HG03520 (cell line): ENCODE data around the gene RBM38.

Experiments
- ATAC-seq: cut with Tn5 transposase; IDR thresholded peaks from one replicate; pipeline ENCODE4 v1.9.1; 2021; ENCODE audit warnings: mild to moderate bottlenecking, moderate library complexity; ENCODE audit not compliant: unreplicated experiment

The RBM38 gene

GRCh38 chr20:57433657-57434389 is 42.6 kb downstream of the RBM38 start:
- ATAC-seq = no peak

DNA sequence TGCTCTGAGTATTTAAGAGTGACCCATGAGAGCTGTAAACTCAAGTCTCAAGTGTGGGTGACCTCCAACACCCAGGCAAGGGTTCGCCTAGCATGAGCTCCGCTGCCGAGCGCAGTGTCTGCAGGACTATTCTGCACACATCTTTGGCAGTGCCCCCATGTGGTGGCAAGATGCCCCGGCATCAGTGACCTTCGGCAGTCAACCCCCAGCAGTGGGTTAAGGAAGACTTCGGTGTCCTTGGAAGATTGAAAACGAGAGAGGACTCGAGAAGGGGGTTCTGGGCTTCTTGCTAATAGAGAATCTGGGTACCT is 43.1 kb downstream of the RBM38 start:
- ATAC-seq = no peak

DNA sequence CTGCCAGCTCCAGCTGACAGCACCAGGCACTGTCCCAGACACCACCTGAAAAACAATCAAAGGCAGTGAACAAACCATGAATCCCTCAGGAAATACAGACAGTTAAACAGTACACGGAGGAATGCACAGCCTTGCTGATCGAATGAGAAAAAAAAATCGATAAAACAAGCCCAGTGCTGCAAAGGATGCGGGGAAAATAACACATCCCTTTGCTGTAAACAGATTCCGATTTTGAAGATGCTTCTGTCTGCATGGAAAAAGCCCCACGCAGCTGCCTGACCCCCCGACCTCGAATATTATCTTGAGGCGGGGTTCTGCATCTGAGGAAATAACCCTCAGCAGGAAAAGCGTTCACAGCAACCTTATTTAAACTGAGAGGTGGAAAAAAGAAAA is 43.9 kb downstream of the RBM38 start:
- ATAC-seq = no peak

GRCh38 chr20:57435498-57436222 is 44.5 kb downstream of the RBM38 start:
- ATAC-seq = no peak

GRCh38 chr20:57436223-57436545 is 45.0 kb downstream of the RBM38 start:
- ATAC-seq = no peak

DNA sequence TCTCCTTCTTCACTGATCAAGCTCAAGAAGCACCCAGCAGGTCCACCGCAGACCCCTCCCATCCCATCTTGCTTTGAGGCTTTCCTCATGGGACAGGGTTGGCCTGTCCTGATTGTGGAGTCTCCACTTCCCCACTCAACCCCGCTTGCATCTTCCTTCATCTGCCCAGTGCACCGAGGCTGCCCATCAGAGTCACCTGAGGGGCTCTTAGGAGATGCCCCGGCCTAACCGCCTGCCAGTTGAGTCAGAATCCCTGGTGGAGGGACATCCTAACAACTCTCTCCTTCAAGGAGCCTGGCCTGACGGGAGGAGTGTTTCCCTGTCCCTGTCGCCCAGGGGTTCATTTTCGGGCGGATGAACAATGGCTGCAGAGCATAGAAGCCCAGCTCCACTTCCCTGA is 46.1 kb downstream of the RBM38 start:
- no peak for ATAC-seq

DNA sequence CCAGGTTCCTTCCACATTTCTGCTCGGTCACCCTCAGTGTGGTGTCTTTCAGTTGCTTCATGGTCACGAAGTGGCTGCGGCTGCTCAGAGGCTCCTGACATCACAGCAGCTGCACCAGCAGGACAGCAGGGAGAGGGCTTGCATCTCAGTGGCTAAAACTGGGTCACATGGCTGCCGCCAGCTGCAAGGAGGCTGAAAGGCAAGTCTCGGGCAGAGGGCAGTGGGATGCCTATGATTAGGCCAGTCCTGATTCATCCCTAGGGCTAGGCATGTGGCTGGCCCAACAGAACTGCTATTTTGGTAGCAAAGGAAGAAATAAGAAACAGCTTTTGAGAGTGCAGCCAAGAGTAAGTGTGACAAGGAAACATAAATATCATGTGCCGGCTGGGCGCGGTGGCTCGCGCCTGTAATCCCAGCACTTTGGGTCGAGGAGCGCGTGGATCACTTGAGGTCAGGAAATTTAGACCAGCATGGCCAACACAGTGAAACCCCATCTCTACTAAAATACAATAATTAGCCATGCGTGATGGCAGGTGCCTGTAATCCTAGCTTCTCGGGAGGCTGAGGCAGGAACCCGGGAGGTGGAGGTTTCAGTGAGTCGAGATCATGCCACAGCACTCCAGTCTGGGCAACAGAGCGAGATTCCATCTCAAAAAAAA is 46.6 kb downstream of the RBM38 start:
- no peak for ATAC-seq

- ATAC-seq = no peak
Measured at GRCh38 chr20:57438552-57438951, 47.4 kb downstream of the RBM38 start.

DNA sequence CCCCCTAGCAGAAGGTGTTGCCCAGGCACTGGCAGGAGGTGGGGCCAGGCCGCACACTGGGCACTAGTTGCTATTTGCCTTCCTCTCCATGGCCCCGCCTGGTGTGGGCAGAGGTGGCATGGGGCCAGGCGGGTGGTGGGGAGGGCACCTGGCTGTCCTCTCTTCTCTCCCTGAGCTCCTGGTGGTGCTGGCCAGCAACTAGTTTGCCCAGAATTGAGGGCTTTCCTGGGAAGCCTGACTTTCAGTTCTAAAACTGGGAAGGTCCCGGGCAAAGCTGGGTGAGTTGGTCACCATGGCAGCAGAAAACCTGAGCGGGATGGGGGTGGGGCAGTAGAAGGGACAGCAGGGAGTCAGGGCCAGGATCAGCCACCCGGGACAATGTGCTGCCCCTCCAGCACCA is 48.2 kb downstream of the RBM38 start:
- no peak for ATAC-seq

DNA sequence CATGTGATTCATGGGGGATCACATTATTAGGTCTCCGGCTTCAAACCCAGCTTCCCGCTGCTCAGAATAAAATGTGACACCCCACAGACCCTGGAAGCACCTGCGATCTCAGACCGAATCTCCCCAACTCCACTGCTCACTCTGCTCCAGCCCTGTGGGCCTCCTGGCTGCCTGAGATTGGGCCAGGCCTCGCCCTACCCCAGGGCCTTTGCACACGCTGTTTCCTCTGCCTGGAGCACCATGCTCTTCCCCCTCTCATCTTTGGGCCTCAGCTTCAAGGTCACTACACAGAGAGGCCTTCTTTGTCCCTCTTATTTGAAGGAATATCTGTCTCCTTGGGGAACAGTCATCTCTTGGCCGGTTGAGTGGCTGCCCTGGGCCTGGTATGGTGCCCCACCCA is 48.8 kb downstream of the RBM38 start:
- ATAC-seq = no peak

GRCh38 chr20:57440678-57441509 is 49.7 kb downstream of the RBM38 start:
- ATAC-seq = no peak

DNA sequence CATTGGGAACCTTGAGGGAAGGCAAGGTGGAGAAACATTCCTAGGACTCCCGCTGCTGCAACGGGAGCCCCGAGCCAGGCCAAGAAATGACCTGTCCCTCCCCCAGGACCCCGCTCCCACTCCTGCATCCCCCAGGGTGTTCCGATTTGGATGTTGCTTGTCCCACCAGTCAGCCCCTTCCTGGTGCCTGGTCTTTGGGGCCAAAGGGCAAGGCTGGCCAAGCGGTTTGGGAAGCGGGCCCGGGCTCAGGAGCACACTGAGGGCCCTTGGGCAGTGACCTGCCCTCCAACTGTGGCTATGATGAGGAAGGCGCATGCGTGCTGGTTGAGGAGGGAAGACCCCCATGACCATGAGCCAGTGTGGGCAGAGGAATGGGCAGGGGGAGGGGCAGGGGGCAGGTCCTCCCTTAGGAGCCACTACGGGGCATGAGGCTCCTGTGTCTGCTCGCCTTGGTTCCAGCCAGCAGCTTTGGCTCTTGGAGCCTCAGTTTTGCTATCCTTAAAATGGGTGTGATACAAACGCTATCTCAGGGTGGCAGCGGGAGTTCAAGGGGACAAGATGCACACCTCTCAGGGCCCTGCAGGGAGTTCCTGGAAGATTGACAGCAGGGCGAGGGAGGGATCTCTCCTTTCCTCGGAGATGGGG is 50.4 kb downstream of the RBM38 start:
- ATAC-seq = no peak

- ATAC-seq = no peak
Measured at GRCh38 chr20:57442158-57442887, 51.1 kb downstream of the RBM38 start.

GRCh38 chr20:57442888-57443239 is 51.7 kb downstream of the RBM38 start:
- no peak for ATAC-seq

DNA sequence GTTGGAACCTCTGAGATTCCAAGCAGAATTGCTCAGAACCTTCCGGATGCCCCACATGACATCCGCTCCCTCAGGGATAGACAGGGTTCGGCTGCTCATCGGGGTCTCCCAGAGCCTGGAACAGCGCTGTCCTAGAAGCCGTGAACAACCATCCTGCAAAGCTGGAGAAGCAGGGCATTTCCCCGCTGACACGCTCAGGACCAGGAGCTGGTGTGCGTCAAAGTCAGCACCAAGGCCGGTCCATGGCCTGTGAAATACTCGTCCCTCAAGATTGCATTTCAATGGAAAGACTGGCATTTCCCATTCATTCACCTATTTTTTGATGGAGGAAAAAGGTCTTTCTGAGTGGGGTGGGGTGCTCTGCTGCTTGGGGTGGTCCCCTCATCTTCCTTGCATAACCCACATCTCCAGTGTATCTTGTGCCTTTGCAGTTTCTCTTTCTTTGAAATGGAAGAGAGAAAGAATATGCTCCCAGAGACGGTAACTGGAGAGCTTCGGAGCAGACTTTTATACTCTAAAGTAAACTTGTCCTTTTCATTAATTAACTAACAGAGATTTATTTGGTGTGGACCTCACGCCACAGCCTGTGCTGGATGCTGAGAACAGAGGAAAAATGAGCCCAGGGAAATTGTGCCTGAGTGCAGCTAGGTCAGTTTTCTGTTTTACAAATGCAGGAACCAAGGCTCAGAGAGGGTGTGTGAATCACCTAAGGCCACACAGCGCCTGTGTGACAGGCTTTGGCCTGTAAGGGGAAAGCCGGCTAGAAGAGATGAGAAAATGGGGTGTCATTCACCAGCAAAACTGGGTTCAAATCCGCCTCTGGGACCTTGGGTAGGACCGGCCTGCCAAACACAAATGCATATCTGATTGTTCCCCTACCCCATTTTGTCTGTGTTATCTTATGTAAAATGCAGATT is 52.4 kb downstream of the RBM38 start:
- no peak for ATAC-seq

- no peak for ATAC-seq
Measured at GRCh38 chr20:57444394-57445048, 53.3 kb downstream of the RBM38 start.

- ATAC-seq = no peak
Measured at GRCh38 chr20:57445298-57445697, 54.1 kb downstream of the RBM38 start.

DNA sequence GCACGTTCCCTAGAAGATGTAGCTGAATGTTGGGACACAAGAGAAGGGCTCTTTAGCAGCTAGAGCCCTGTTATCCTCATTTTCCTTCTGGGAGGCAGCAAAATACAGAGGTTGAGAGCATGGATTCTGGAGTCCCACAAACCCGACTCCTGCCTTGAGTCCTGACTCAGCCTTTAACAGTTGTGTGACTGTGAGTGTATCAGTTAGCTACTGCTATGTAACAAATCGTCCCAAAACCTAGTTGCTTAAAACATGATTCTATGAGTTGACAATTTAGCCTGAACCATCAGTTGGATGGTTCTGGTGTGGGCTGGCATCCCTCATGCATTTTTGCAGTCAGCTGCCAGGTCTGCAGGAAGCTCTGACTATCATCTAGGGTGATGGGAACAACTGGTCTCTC is 54.6 kb downstream of the RBM38 start:
- ATAC-seq = no peak
